ENCODE measurements around the gene SLC10A2.

- no peak for TF ChIP-seq CTCF (conservative IDR thresholded peaks at IDR 0.05; ENCODE audit: low read length)
- TF ChIP-seq EZH2phosphoT487 (IDR thresholded peaks at IDR 0.05; ENCODE audit: borderline replicate concordance, low read depth, low read length) = no peak
Measured at GRCh38 chr13:103046676-103047075, 19.5 kb downstream of the SLC10A2 start.

Data from OCI-LY7 (cell line).